A549 (cell line): Measurements from ENCODE around the gene MYO15B.

Experiments used
- CTCF ChIP-seq: fragments of >200 bp; sonication (Bioruptor Twin); formaldehyde crosslinking; IDR thresholded peaks from 3 replicates; pipeline ENCODE4 v1.5.1; 2016
- KDM1A ChIP-seq: fragments of 200-600 bp; sonication (generic); IDR thresholded peaks from 2 replicates; pipeline ENCODE4 v1.6.1; 2016; ENCODE audit warnings: low read depth, mild to moderate bottlenecking

- TF ChIP-seq CTCF, result no peak
- no peak for TF ChIP-seq KDM1A
Observed at GRCh38 chr17:75658237-75658636, 70.6 kb downstream of the MYO15B start.
